C4-2B (cell line): ENCODE results near the gene RNF166.

ENCODE experiments used
- CTCF ChIP-seq: fragments of 450-650 bp; conservative IDR thresholded peaks from 2 replicates; pipeline ENCODE4 v1.5.1; 2017; ENCODE audit warnings: mild to moderate bottlenecking
- ZFX ChIP-seq: fragments of 450-650 bp; IDR thresholded peaks from 2 replicates; pipeline ENCODE4 v1.6.1; 2017

DNA sequence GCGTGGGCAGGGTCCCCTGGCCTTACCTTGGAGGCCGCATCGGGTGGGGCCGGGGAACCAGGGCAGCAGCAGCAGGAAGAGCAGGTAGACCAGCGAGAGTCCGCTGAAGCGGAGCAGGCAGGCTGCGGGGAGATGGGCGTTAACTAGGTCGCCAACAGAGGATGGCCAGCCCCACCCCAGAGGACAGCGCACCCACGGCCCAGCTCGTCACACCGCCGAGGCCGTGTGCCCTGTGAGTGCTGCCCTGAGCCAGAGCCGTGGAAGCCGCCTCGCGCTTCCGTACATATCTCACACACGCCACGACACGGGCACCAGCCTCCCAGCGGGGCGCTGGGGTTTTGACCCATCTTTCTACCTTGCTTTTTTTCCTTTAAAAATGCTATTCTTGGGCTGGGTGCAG lies 43.1 kb upstream of the RNF166 start:
- TF ChIP-seq CTCF (no peak), ZFX (no peak)
